ENCODE data around the gene EFHD2. TPM values are rescaled to one million over a fixed set of nuclear protein-coding genes. Genes with fewer than 3 reads are reported as not detected.

EFHD2 gene
- total RNA-seq, 3 donors from 2014 or later (not counting 1 experiment from before 2014, with no cell fraction given): 804 to 952 (median 855) TPM

- 100% methylated on average over 1 of the region's 1 CpG for WGBS (ENCODE audit: insufficient coverage)
- H3K4me3 ChIP-seq (ENCODE audit: low read length): no peak overlapping the region
- no peaks in the 10 kb centered on the region for H3K4me1 ChIP-seq (ENCODE audit: control insufficient read depth, insufficient read depth, low read length)
- Mint-ChIP-seq H3K27me3 (ENCODE audit: low read depth in 2 of 2) (peaks cover 6 to 12% of the 10 kb centered on the region in 2 donors), H3K4me1 (no peaks in the 10 kb centered on the region), H3K9me3 (no peaks in the 10 kb centered on the region), H3K27ac (no peak overlapping the region), H3K4me3 (no peak overlapping the region), H3K36me3 (no peaks in the 10 kb centered on the region)
- no peak for TF ChIP-seq CTCF (IDR thresholded peaks at IDR 0.05)
- no peak for DNase-seq
- no peak for ATAC-seq
- H3K9me3 ChIP-seq (ENCODE audit: control insufficient read depth, insufficient read depth, low read length): no peaks in the 10 kb centered on the region
- intact Hi-C loops (cut with micrococcal nuclease): no loop called here
- H3K27me3 ChIP-seq (ENCODE audit: control insufficient read depth, insufficient read depth, low read length): no peaks in the 10 kb centered on the region
- no peaks in the 10 kb centered on the region for H3K36me3 ChIP-seq (ENCODE audit: control insufficient read depth, insufficient read depth, low read length)
- H3K27ac ChIP-seq (ENCODE audit: low read length): no peak overlapping the region
These were observed 42.5 kb downstream of the EFHD2 start for GRCh38 chr1:15452216-15452615.

DNA sequence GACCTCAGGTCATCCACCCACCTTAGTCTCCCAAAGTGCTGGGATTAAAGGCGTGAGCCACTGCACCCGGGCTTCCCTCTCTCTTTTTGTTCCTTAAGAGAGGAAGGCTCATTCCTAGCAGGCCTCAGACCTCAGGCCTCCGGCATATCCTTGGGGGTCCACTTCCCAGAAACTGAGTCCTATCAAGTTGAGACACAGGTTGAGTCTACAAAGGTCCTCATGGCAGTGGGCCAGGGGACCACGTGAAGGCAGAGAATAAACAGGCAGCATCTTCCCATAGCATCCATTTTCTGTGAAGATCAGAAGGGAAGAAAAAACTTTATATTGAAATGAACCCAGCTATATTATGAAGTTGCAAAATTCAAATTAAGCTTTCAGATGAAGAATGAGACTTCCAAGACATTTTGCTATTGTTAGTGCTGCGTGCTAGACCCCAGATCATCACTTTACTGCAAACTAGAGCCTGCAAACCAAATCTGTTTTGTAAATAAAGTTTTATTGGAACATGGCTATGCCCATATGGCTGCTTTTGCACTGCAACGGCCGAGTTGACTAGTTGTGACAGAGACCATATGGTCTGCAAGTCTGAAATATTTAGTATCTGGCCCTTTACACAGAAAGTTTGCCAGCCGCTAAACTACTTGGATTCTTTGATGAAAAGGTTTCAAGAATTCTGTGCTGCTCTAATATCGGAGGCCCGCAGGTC lies 43.3 kb downstream of the EFHD2 start:
- Histone ChIP-seq H3K9me3 (ENCODE audit: control insufficient read depth, insufficient read depth, low read length) (no peaks in the 10 kb centered on the region), H3K4me3 (ENCODE audit: low read length) (no peak overlapping the region), H3K4me1 (ENCODE audit: control insufficient read depth, insufficient read depth, low read length) (no peaks in the 10 kb centered on the region), H3K27me3 (ENCODE audit: control insufficient read depth, insufficient read depth, low read length) (no peaks in the 10 kb centered on the region), H3K36me3 (ENCODE audit: control insufficient read depth, insufficient read depth, low read length) (no peaks in the 10 kb centered on the region), H3K27ac (ENCODE audit: low read length) (no peak overlapping the region)
- intact Hi-C loops (cut with micrococcal nuclease): no loop called here
- no peak for ATAC-seq
- no peaks in the 10 kb centered on the region for H3K9me3 Mint-ChIP-seq
- no peak for TF ChIP-seq CTCF (IDR thresholded peaks at IDR 0.05)
- peaks cover 6 to 7% of the 10 kb centered on the region in 2 donors for H3K27me3 Mint-ChIP-seq (ENCODE audit: low read depth in 2 of 2)
- 95% methylated on average over 10 of the region's 10 CpGs for WGBS (ENCODE audit: insufficient coverage)
- H3K4me3 Mint-ChIP-seq: no peak overlapping the region
- H3K4me1 Mint-ChIP-seq: no peaks in the 10 kb centered on the region
- DNase-seq: no peak
- H3K27ac Mint-ChIP-seq: no peak overlapping the region
- no peaks in the 10 kb centered on the region for H3K36me3 Mint-ChIP-seq

DNA sequence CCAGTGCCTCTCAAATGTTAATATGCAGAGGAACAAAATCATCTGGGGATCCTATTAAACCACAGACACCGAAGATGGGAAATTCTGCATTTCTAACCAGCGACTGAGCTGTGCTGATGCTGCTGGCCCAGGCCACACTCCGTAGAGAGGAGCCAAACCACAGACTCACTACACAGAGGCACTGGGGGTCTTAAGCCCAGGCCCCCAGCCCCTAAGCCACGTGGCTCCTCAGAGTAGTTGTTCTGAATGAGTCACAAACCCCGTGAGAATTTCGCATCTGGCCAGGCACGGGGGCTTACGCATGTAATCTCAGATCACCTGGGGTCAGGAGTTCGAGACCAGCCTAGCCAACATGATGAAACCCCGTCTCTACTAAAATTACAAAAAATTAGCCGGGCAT lies 44.0 kb downstream of the EFHD2 start:
- DNase-seq: no peak
- H3K4me3 Mint-ChIP-seq: no peak overlapping the region
- no peaks in the 10 kb centered on the region for H3K9me3 Mint-ChIP-seq
- H3K4me3 ChIP-seq (ENCODE audit: low read length): no peak overlapping the region
- H3K36me3 Mint-ChIP-seq: no peaks in the 10 kb centered on the region
- no peak for ATAC-seq
- H3K4me1 Mint-ChIP-seq: no peaks in the 10 kb centered on the region
- no peak for TF ChIP-seq CTCF (IDR thresholded peaks at IDR 0.05)
- H3K27me3 Mint-ChIP-seq (ENCODE audit: low read depth in 2 of 2): peaks cover 7 to 9% of the 10 kb centered on the region in 2 donors
- no peaks in the 10 kb centered on the region for H3K36me3 ChIP-seq (ENCODE audit: control insufficient read depth, insufficient read depth, low read length)
- H3K27ac ChIP-seq (ENCODE audit: low read length): no peak overlapping the region
- H3K27me3 ChIP-seq (ENCODE audit: control insufficient read depth, insufficient read depth, low read length): no peaks in the 10 kb centered on the region
- WGBS (ENCODE audit: insufficient coverage): 81% methylated on average over 11 of the region's 11 CpGs
- H3K27ac Mint-ChIP-seq: no peak overlapping the region
- no peaks in the 10 kb centered on the region for H3K4me1 ChIP-seq (ENCODE audit: control insufficient read depth, insufficient read depth, low read length)
- H3K9me3 ChIP-seq (ENCODE audit: control insufficient read depth, insufficient read depth, low read length): no peaks in the 10 kb centered on the region
- intact Hi-C loops (cut with micrococcal nuclease): no loop called here

GRCh38 chr1:15454256-15454655 lies 44.6 kb downstream of the EFHD2 start:
- Histone ChIP-seq H3K4me1 (ENCODE audit: control insufficient read depth, insufficient read depth, low read length) (no peaks in the 10 kb centered on the region), H3K36me3 (ENCODE audit: control insufficient read depth, insufficient read depth, low read length) (no peaks in the 10 kb centered on the region), H3K27me3 (ENCODE audit: control insufficient read depth, insufficient read depth, low read length) (no peaks in the 10 kb centered on the region), H3K4me3 (ENCODE audit: low read length) (no peak overlapping the region), H3K9me3 (ENCODE audit: control insufficient read depth, insufficient read depth, low read length) (no peaks in the 10 kb centered on the region), H3K27ac (ENCODE audit: low read length) (no peak overlapping the region)
- Mint-ChIP-seq H3K27me3 (ENCODE audit: low read depth in 2 of 2) (peaks cover 5 to 9% of the 10 kb centered on the region in 2 donors), H3K27ac (no peak overlapping the region), H3K9me3 (no peaks in the 10 kb centered on the region), H3K4me3 (no peak overlapping the region), H3K36me3 (no peaks in the 10 kb centered on the region), H3K4me1 (no peaks in the 10 kb centered on the region)
- DNase-seq: no peak
- intact Hi-C loops (cut with micrococcal nuclease): no loop called here
- 91% methylated on average over 2 of the region's 3 CpGs for WGBS (ENCODE audit: insufficient coverage)
- TF ChIP-seq CTCF (IDR thresholded peaks at IDR 0.05): no peak
- no peak for ATAC-seq
